GM18507 (cell line): ENCODE results near the gene IHH.

Experiments
- DNase-seq: peaks from one replicate; pipeline ENCODE4 v3.0.0; 2011; ENCODE audit warnings: low read depth; ENCODE audit not compliant: insufficient read length; ENCODE audit errors: extremely low spot score
- FAIRE-seq: peaks from 2 replicates; lab custom pipeline; 2011; peaks lifted over from hg19 to GRCh38; lab: Jason Lieb, UNC

IHH gene

GRCh38 chr2:219045937-219046550, 14.7 kb downstream of the IHH start:
- DNase-seq (no peak), FAIRE-seq (no peak)

GRCh38 chr2:219042750-219043149, 18.0 kb downstream of the IHH start:
- FAIRE-seq (no peak), DNase-seq (no peak)

- DNase-seq = no peak
- no peak for FAIRE-seq
These were observed 18.6 kb downstream of the IHH start for GRCh38 chr2:219042157-219042556.

DNA sequence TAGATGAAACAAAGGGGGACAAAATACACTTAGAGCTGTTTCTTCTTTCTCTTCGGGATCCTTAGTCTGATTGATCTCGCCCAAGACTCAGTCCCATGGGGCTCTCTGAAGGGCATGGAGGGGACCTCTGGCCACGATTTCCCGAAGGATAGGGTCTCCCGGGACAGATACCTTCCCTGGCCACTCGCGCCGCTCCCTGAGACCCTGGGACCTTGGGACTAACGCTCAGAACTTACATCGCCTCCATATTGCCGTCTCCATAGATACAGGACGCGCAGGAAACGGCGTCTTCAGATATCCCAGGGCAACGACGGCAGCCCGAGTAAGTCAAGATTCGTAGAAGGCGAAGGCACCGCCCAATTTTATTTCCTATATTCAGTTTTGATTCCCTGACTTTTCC, 19.5 kb downstream of the IHH start, which contains the start of gene CFAP65:
TSS of gene CFAP65 (minus strand) at position 265 of the 400 bp plus-strand sequence. CDS start 2,468 bp downstream, outside the sequence.
- no peak for FAIRE-seq
- no peak for DNase-seq

DNA sequence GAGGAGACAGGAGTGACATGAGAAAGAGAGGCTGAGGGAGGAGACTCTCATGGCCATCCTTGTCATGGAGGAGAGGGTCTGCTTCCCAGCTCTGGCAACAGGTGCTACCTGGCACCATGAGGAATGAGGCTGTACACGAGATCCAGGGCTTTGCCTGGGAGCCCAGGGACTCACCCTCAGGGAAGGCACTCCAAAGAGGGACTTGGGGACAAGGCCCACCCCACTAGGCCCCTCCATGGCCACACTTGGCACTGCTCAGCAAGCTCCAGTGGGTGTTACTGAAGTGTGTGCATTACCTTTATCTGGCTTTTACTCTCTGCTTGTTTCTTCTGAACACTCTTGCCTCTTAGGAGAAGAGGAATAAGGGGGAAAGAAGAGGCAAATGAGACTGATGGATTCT, 22.1 kb downstream of the IHH start:
- DNase-seq (no peak), FAIRE-seq (no peak)

- no peak for DNase-seq
- no peak for FAIRE-seq
These were observed 22.8 kb downstream of the IHH start for GRCh38 chr2:219037783-219038499.

- FAIRE-seq = no peak
- DNase-seq = no peak
These were observed 24.8 kb downstream of the IHH start for GRCh38 chr2:219035942-219036341.

- FAIRE-seq = no peak
- no peak for DNase-seq
These were observed 25.9 kb downstream of the IHH start for GRCh38 chr2:219034823-219035222.

- FAIRE-seq = no peak
- no peak for DNase-seq
These were observed 28.5 kb downstream of the IHH start for GRCh38 chr2:219032051-219032745.

- no peak for DNase-seq
These were observed 29.5 kb downstream of the IHH start for GRCh38 chr2:219031005-219031738.

DNA sequence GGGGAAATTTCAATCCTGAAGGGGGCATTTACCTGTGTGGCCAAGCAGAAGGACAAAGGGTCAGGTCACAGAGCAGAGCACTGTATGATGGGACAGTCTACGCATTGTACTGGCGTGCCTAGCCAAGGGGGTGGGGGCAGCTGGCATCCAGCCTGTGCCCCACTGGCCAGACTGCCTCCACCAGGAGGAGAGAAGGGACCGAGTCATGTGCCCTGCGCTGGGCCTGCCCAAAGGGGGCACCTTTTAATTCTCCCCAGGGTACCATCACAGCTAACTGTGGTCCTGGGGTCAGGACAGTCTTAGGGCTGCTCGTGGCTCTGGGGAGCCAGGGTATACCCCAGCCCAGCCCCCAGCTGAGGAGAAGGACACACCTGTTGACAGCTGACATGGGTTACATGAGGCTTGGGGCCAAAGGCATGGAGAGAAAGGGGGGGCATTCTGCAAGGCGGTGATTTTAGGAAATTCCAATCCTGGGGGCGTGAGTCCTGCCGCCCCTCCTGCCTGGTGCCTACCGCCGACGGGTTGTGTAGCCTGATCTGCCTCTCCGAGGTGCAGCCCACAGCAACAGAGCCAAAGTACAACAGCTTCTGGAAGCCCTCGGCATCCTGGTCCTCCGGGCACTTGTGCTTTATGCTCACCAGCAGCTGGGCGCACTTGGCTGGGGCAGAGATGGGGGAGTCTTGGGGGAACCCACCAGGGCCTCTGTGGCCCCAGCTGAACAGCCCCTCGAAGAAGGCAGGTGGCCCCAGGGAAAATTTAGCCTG, 30.4 kb downstream of the IHH start:
- DNase-seq = no peak
- no peak for FAIRE-seq

More at GRCh38 chr2:219031005-219031738, 29.5 kb downstream of the IHH start:
- no peak for FAIRE-seq

- DNase-seq = peak; percentile 64
- FAIRE-seq = peak; percentile 89
These were observed 30.9 kb downstream of the IHH start for GRCh38 chr2:219029829-219030165.

DNA sequence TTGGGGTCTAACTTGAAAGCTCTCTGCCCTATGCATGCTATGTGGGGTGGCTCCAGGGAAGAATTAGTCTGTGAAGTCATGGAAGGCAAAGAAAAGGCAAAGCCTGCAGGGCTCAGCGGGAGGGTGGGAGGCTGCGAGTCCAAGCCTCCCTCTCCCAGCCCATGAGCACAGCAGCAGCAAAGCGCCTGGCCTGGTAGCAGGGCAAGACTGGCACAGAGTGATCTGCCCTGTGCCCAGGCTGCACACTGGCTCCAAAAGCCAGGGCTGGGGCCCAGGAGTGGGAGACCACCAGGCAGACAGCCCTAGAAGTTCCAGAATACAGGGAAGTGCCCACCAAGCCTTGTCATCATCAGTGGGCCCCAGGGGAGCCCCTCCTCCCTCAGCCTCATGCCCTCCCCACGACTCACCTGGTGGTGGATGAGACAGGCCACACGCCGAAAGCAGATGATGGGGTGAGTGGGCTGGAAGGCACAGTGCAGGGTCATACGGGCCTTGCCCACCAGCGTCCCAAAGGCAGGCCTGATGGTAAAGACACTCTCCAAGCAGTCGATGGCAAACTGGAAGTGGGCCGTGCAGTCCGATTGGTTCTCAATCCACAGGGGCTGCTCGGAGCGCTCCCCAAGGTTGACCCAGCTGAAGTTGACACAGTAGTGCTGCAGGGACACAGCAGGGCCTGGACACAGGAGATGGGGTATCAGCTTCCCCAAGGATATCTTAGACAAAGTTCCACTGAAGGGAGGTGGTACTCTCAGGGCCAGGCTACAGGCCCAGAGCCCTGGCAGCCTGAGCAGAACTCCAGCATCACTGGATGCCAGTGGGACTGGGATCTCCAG, 31.5 kb downstream of the IHH start:
- no peak for FAIRE-seq
- no peak for DNase-seq

DNA sequence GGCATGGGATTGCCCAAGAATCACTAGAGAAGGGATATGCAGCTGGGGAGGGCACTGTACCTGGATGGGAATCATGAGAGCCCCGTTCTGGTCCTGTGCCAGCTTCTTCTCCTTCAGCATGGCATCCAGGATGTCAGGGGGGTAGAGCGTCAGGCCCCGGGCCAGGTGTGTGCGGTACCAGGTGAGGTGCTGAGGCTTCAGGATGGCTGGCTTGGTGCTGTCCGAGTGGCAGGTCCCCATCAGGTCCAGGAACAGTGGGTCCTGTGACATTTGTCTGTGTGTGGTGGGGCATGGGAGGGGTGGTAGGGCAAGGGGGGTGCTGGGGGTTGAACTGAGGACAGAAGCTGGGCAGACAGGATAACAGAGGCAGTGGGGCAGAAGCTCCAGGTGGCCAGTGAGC, 32.6 kb downstream of the IHH start:
- FAIRE-seq (no peak), DNase-seq (no peak)

DNA sequence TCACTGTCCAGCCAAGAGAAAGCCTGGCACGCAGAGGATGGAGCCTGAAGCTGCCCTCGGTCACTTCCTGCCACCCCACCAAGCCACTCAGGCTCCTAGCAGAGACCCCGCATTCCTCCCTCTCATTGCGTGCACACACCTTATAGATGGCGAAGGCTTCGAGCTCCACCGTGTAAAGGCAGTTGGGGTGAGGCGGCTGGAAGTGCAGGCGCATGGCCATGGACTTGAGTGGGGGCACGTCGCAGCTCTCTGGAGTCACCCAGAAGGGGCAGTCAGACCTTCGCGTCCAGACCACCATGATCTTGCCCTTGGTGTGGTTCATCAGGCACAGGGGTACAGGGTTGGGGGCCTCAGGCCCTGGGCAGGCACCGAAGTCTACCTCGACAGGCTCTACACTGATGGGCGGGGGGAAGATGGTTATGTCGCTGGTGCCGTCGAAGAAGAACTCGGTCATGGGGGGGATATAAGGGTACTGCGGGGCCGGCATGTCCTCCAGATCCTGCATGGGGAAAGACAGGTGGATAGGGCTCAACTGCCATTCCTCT, 33.1 kb downstream of the IHH start:
- DNase-seq (no peak), FAIRE-seq (no peak)

GRCh38 chr2:219026946-219027345, 33.8 kb downstream of the IHH start:
- no peak for FAIRE-seq

DNA sequence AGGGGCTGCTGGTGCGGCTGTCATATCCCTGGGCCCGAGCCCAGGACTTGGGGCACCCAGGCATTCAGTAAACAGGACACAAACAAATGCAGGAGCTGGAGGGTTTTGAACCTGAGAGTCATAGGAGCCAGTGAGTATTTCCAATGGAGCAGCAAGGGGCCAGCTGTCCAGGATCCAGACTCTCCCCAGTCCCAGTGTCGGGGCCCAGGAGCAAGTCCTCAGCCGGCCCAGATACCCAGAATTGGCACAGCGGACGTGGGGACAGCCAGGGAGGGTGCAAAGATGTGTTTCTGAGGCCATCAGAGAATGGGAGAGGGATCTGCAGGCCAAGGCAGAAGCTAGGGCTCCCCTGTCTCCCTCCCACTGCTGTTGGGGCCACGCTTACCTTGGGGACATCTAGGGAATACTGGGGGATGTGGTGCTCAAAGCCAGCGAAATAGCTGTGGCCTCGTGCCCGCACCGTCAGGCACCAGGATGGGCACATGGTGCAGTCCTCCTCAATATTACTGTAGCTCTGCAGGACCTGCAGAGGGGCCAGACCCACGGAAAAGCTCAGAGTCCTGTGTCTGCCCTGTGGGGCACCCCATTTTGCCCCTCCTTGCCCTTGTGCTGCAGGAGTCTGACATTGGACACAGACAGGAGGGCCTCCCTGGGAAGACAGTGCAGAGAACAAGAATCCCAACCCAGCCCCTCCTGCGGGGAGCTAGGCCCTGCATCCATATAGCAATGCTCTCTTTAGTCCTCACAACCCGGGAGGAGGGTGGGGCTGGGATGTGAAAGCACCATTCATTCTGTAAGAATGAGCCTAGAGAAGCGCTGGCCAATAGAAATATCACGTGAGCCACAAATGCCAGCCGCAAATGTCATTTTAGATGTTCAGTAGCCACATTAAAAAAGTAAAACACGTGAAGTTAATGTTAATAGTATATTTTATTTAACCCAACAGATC, 34.8 kb downstream of the IHH start:
- FAIRE-seq (no peak), DNase-seq (no peak)

More at GRCh38 chr2:219026946-219027345, 33.8 kb downstream of the IHH start:
- DNase-seq = no peak
